DMS53 (cell line): ENCODE results near the gene DCDC2C.

ENCODE experiments used
- DNase-seq: peaks from one replicate; lab custom pipeline; 2025; lab: John Stamatoyannopoulos, UW

DCDC2C gene

DNA sequence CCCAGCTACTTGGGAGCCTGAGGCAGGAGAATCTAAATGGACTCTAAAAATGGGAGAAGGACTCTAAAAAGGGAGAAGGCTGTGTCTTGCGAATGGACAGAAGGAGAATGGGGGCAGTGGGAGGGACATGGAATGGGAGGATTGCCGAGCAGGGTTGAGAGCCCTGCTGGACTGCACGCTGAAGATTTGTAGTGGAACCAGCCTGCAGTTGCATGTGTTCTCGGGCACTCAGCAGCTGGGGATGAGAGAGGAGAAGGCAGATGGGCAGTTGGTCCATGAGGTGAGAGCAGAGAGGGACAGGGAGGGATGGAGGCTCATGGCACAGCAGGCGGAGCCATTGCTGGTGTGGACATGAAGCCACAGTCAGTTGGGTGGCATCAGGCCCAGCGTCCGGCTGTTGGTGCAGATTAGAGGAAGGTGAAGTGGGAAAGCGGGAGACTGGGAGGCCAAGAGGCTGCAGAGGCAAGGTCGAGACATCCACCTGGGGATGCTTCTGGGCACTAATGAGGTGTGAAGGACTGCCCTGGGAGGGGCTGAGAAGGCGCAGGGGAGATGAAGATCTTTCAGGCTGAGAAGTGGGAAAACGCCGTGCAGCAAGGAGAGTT lies 40.7 kb downstream of the DCDC2C start:
- DNase-seq = no peak

DNA sequence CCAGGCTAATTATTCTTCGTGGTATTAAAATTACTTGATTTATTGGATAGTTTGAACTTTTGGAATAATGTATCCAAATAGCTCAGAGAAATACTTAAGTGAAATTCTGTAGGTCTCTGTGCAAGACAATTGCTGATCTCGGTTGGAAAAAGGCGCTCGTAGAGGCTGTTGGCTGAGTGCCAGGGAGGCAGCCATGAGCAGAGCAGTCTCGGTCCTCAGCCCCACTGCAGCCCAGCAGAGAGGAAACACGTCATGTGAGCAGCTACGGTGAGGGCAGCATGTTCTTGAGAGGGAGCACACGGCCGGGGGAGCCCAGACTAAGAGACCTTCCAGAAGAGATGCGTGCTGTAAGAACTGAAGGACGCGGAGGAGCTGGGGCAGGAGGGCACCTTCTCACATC lies 42.5 kb downstream of the DCDC2C start:
- no peak for DNase-seq

DNA sequence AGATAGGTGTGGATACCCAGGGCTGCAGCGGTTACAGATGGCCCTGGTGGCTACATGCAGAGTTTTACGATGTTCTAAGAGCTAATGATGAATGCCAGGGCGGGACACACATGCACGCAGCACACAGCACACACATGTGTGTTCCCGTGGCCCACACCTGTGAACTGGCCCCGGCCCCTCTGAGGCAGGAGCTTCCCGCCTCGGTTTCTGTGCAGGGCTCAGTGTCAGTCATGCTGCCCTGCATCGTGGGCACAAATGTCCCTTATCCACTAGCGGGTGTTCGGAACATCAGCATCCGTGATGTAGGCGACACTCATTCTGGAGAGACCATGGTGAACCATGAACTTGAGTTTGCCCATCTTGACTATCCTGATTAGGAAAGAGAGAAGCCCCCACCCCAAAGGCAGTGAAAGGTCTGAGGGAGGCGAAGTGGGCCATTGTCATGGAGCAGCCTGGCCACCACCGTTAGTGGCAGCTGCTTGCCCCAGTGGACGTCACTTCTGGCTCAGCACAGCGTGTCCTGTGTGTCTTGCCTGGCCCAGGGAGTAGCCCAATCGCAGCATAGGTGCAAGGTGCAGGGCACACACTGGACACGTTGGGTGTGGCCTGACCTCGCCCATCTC lies 43.8 kb downstream of the DCDC2C start:
- no peak for DNase-seq

DNA sequence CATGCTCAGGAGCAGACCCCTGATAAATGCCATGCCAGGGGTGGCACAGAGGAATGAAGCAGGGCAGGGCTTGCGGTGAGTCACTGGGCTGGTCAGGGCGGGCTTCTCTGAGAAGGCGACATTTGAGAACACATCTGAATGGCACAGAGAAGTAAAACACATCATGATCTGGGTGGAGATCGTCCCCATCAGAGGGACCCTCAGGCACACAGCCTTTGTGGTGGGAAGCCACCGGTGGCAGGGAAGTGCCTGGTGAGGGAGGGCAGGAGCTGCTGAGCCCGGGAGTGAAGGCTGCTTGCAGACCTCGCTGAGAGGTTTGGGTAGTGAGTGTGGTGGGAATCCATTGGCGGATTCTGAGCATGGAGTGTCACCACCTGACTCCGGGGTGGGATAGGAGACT lies 44.5 kb downstream of the DCDC2C start:
- no peak for DNase-seq

DNA sequence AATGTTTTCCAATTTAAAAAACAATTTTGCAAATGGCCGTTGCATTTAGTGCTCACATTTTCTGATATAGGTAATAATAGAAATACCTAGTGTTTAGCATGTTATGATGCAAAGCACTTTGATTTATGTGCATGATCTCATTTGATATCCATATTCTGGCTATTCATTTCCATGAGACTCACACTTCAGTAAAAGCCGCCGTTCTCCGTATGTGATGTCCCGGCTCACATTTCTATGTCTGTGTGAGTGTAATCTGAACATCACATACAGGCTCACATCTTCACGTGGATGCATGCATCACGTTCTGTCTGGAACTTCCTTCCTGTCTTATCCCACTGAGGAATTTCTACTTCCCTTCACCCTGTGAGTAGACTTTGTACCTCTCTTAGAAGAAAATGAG lies 45.8 kb downstream of the DCDC2C start:
- no peak for DNase-seq

DNA sequence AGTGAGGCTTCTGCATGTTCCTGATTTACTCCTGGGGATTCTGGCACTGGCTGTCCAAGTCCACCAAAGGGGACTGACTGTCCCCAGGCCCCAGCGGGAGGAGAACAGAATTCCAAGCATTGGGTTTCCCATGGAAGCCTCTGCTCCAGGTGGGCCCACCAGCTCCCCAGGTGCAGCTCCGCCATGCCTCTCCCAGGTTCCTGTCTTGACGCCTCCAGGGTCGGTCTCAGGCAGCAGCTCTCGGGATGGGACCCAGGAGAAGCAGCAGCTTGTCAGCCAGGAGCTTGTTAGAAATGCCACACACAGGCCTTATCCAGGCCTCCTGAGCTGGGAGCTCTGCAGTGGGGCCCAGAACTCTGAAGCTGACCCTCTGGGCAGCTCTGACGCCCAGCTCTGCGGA lies 47.9 kb downstream of the DCDC2C start:
- no peak for DNase-seq

DNA sequence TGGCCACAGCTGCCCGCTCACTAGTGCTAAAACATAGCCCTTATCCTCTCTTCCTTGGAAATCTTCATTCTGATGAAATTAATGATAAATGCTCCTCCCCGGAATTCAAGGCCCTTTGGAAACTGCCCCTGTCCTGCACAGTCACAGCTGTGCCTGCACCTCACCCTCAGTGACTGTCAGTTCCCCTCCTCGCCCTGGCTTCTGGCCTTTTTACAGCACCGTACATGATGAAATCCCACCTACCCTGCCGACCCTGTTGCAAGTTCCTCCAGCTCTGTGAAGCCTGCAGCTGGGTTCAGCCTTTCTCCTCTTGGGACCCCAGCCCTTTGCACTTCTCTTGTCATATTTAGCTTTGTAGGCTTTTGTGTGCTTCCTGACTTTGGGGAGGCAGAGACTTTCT lies 48.4 kb downstream of the DCDC2C start:
- DNase-seq = no peak

DNA sequence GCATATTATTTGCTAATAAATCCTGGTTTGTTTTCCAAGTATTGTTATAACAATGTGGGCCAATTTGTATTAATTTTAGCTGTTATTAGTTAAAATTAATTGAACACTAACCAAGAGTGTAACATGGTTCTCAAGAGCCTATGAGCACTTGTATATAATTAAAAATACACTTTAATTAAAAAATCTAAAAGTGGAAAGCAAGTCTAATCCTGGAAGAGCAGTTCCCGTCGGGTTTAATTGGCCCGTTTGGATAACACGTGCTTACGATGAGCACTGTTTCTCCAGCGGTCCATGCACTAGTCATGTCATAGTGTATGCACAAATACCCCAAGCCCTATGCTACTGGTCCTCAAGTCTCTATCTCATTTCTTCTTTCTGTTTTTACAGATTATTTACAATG lies 49.0 kb downstream of the DCDC2C start:
- DNase-seq = no peak

DNA sequence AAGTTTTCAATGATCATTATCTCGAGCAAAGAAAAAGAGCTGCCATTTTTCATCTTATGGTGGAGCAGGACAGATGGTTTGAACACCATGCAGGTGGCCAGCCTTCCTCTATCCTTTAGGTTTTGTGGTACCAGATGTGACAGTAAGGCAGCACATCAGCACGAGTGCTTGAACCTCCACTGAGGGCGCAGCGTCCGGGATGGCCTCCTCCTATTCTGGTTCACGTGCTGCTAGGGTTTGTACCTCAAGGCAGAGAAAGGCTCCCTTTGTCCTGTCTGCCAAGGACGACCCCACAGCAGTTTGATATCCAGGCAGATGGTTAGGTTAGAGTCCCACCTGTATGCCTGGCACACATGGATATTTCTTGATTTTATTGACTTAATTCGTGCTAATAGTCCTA lies 50.2 kb downstream of the DCDC2C start:
- no peak for DNase-seq

DNA sequence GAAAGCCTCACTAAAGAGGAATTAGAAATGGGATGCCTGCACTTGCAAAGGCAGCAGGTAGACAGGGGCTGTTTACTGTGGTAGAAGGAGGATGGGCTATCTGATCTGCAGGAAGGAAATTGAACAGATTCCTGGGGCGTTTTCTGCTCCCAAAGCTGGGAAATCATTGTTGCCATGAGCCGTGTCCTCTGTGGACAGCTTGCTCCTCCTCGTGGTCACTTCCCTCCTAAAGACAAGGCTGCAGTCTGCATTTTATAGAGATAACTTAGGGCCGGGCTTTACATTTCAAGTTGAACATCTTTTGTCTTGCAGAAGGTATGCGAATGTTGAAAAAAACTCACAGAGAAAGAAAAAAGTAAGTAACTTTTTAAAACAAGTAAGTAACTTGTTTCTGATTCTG lies 50.9 kb downstream of the DCDC2C start:
- DNase-seq = no peak

DNA sequence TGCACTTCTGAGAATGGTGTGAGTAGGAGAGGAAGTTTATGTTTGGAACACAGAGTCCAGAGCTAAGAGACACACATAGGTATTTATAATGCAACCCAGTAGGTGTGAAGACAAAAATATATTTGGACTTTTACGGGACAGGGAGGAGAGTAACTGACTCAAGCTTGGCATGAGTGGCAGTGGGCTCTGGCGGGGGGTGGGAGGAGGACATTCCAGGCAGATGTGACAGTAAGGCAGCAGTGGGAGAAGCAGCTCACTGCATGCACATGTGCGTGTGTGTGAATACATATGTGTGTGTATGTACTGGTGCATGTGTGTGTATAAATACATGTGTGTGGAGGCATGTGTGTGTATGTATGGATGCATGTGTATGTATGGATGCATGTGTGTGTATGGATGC lies 51.4 kb downstream of the DCDC2C start:
- no peak for DNase-seq

DNA sequence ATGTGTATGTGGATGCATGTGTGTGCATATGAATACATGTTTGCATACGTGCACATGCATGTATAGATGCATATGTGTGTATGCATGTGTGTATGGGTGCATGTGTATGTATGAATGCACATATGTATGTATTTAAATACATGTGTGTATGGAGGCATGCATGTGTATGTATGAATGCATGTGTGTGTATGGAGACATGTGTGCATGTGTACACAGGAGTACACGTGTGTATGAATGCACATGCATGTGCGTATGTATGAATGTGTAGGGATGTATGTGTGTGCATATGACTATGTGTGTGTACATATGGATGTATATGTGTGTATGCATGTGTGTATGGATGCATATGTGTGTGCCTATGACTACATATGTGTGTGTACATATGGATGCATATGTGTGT lies 51.9 kb downstream of the DCDC2C start:
- DNase-seq = no peak

DNA sequence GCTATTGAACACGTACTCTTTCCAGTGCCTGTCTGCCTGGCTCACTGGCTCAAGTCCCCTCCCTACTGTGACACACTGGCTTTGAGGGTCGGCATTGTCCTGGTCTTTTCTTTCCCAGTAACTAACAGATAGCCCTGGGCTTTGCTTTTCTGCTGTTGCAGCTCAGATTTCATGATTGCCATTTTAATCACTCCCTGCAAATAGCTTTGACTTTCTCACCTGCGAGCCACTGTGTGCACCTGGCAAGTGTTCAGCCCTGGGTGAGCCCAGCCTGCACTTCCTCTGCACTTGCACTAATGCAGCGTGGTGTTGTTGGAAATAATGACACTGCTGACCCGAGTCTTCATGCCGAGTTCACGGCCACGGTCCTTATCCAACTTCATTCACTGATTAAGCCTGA lies 52.9 kb downstream of the DCDC2C start:
- no peak for DNase-seq

DNA sequence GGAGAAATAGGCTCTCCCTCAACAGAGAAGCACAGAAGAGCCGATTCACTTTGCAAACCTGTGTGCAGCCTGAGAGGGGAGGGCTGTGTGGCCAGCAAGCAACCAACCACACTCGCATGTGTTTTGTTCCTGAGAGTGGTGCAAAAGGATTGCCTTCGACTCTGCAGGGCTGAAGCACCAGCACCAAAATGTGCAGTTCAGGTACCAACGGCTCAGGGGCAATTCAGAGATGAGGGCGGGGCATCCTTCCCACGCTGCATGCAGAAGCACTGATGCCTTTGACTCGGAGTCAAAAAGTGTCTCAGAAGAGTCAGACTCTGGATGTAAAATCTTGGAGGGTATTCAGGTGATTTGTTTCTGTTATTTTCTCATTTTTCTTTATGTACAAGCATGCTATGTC lies 55.5 kb downstream of the DCDC2C start:
- DNase-seq = no peak

DNA sequence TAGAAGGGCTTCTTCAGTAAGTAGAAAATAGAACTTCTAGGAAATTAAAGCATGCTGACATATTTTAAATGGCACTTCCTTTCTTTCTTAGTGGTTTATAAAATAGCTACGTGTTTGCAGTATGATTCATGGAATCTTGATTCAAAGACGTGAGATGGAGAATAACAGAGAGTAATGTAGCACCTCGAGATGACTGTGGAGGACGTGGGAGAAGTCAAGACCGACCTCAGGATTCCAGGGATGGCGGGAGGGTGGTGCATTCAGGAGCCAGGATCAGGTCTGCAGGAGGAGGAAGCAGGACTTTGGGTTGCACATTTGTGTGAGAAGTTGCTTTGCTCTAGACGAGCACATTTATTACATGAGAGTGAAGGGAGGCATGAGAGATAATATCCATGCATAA lies 56.0 kb downstream of the DCDC2C start:
- DNase-seq = no peak

DNA sequence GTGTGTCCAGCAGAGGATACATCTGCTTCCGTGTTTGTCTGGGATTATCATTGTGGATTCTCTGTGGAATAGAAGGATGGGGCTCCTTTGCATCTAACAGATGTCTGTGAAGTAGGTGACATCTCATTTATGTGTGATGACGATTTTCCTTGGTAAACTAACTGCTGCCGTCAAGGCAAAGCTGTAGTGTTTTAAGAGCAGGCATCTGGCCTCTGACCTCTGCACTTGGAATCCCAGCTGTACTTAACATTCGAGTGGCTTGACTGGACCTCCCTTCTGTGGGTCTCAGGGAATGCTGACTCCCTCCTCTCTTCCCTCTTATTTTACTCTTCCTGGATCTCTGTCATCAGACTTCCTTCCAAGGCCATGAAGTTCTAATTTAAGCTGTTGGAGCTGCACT lies 56.4 kb downstream of the DCDC2C start:
- DNase-seq = no peak

DNA sequence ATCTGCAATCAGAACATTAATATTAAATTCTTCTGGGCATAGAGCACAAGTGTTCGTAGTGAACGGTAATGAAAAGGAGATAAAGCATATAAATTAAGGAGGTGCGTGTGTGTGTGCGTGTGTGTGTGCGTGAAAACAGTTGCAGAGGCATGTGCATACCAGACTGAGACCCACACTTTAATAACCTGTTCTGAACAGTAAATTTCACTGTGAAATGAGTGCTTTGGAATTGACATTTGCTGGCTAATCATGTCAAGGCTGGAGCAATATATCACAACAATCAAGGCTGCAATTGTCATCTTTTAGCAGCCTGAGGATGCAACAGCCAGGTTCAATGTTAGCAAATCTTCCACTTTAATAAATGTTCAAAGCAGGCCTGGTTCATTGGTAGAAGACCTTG lies 57.9 kb downstream of the DCDC2C start:
- no peak for DNase-seq

DNA sequence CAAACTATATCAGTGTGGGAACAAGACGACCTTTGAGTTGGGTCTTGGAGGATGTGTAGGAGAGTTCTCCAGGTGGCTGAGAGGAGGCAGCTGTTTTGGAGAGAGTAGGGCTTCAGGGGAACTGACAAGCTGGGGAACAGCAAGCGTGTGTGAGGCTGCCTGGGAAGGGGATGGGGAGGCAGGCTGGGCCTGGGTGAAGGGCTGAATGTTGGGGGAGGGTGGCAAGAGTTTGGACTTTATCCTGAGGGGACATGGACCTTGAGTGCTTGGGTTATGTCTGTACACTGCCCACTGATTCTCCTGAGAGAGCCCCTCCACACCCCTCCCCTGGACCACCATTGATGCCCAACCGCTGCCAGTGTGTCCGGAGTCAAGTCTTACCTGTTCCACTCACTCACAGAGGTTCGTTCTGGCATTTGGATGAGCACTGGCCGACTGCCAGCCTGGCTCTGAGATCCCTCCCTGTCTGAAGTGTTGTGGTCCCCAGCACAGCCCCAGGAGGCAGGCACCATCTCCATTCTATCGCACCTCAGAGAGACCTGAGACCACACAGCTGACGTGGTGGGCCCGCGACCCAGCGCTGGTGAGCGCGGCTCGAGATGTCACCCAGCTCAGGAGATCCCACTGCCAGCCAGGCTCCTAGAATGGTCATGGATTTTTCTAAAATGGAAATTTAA lies 59.5 kb downstream of the DCDC2C start:
- DNase-seq = no peak

DNA sequence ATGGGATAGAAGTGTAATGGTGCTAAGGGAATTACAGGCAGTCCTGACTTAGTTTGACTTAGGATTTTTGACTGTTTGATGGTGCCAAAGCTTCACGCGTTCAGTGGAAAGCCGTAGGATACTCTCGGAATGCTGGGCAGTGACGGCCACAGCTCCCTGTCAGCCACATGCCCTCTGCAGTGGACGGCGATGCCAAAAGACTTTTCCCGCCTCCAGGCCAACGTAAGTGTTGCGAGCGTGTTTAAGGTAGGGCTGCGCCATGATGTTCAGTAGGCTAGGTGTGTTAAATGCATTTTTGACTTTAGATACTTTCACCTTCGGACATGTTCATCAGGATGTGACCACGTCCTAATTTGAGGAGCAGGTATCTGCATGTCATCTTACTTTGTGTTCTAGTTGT lies 63.4 kb downstream of the DCDC2C start:
- DNase-seq = no peak

DNA sequence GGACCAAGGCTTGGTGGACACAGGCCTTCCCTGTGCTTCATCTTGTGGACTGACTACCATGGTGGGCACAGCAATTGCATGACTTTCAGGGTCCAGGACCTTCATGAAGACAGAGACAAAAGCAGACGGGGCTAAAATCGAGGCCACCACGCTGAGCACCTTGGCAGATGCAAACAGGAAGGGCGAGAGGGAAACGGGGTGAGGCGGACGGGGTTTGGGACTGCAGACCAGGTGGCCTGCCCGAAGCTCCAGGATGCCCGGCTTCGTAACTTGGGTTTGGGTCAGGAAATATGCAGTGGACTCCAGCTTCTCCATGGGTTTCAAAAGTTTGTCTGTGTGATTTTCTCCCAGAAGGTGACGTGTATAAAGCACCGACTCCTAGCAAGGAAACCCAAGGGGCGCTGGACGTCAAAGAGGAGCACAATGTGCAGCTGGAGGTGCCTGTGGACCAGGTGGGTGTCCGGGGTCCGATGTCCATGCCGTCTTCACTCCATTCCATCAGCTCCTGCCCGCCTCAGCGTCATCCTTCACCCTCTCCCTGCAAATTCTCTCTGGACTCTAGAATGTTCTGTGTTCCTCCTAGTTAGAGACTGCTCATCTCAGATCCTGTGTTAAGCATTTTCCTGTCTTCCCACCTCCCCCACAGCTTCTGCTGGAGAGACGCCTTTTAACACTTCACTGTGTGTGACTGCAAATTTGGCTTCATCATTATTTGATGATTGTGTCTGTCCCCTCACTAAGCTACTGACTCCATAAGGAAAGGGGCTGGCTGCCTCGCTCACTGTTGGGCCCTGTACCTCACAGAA lies 65.8 kb downstream of the DCDC2C start:
- no peak for DNase-seq

DNA sequence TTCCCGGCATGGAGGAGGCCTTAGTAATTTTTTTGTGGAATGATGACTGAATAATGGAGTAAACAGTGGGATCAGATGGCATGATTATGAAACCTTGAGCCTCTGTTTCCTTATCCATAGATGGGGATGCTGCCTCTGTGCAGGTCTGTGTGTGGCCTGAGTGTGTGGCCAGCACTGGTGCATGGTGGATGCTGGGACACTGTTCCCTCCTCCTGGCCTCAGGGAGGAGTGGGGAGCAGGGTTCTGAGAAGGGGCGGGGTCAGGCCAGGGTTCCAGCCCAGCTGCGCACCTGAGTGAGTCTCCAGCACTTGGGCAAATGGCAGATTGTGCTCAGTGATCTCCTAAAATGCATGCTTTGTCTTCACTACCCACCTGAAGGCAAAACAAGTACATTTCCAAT lies 66.4 kb downstream of the DCDC2C start:
- DNase-seq = no peak

DNA sequence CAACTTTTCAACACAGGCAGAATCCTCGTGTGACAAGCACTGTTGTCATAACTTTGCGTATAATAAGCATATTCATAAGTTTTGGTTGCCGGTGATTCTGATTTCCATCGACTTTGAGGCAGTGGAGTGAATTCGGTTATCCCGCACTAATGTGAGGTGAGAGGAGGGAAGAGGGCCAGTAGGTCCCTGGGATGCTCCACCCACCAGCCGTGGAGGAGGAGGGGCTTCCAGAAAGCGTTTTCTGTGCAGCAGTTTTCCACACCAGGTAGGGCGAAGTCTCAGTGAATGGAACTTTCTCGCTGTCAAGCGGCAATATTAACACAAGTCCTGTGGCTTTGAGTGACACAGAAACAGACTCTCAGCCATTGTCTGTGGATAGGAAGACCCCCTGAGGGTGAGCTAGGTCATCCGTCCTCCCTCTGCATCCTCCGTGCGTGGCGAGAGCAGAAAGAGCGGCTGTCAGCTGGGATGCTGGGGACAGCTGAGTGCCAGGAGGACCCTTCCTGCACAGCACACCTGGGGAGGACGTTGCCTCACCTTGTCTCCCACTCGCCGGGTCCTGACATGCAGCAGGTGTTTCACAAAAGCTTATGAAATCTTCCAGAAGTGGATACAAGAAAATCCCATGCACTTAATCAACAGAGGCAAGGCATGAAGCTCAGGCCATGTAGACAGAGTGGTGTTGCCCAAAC lies 67.5 kb downstream of the DCDC2C start:
- no peak for DNase-seq
